AG09309 (cell line): ENCODE data around the gene NMBR.
"Not testable (repeated sequence)": the region's sequence is repeated elsewhere in the genome, so short reads cannot be mapped to it uniquely, and the experiment has no call there.

ENCODE experiments used
- DNase-seq: peaks from one replicate; pipeline ENCODE4 v3.0.0-alpha.2; 2010; ENCODE audit warnings: low read depth
- H3K4me3 ChIP-seq: 2 replicates; pipeline ENCODE4 v1.5.1; 2011; ENCODE audit warnings: mild to moderate bottlenecking, low read depth, low read length, moderate library complexity; ENCODE audit not compliant: control insufficient read depth
- TF ChIP-seq, protein P1 (sequence below): IDR thresholded peaks from 2 replicates; pipeline ENCODE4 v1.5.1; 2011; ENCODE audit warnings: mild to moderate bottlenecking, low read depth, low read length, inconsistent platforms; ENCODE audit not compliant: insufficient read depth, control insufficient read depth; ENCODE audit errors: missing control alignments

The NMBR gene

DNA sequence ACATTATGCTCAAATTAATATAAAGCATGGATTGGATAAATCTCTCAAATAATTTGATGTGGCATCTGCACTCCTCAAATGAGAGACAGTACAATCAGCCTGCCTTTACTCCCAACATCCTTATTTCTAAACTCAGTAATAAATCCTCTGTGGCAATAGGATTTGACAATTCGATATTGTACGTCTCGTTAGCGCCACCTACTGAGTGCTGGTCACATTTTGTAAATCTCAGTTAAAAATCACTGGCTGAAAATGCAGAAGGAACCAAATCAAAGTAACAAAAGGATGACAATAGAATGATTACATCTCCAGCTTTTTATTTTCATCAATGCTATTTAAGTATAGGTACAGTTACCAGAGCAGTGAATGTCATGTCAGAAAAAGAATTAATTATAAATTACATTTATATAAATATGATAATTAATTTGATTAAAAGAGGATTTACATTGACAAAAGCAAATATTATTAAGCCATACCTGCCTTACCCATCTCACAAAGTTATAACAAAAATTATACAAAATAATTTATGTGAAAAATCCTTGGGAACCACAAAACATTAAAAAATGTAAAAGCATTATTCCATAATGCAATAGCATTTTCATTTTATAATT, 34.4 kb downstream of the NMBR start:
- TF ChIP-seq, protein P1, sequence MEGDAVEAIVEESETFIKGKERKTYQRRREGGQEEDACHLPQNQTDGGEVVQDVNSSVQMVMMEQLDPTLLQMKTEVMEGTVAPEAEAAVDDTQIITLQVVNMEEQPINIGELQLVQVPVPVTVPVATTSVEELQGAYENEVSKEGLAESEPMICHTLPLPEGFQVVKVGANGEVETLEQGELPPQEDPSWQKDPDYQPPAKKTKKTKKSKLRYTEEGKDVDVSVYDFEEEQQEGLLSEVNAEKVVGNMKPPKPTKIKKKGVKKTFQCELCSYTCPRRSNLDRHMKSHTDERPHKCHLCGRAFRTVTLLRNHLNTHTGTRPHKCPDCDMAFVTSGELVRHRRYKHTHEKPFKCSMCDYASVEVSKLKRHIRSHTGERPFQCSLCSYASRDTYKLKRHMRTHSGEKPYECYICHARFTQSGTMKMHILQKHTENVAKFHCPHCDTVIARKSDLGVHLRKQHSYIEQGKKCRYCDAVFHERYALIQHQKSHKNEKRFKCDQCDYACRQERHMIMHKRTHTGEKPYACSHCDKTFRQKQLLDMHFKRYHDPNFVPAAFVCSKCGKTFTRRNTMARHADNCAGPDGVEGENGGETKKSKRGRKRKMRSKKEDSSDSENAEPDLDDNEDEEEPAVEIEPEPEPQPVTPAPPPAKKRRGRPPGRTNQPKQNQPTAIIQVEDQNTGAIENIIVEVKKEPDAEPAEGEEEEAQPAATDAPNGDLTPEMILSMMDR, result peak; percentile 70
- H3K4me3 ChIP-seq, result no peak overlapping the region
- DNase-seq, result peak; percentile 46

DNA sequence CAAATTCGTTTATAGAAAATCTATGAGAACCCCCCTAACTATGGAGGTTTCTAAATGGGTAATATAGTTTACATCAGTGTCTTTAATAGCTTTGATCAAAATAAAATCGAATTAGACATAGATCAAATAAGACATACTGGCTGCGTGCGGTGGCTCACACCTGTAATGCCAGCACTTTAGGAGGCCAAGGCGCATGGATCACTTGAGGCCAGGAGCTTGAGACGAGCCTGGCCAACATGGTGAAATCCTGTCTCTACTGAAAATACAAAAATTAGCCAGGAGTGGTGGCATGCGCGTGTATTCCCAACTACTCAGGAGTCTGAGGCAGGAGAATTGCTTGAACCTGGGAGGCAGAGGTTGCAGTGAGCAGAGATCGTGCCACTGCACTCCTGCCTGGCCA, 36.1 kb downstream of the NMBR start:
- not testable (repeated sequence) for DNase-seq

DNA sequence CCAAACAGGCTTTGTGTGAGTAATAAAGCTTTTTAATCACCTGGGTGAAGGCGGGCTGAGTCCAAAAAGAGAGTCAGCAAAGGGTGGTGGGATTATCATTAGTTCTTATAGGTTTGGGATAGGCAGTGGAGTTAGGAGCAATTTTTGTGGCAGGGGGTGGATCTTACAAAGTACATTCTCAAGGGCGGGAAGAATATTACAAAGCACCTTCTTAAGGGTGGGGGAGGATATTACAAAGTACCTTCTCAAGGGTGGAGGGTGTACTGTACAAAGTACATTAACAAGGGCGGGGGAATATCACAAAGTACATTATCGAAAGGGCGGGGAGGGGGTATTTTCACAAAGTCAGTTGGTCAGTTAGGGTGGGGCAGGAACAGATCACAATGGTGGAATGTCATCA, 42.1 kb downstream of the NMBR start:
- DNase-seq, H3K4me3 ChIP-seq: not testable (repeated sequence)

More for the DNA sequence above, 36.1 kb downstream of the NMBR start:
- not testable (repeated sequence) for H3K4me3 ChIP-seq

DNA sequence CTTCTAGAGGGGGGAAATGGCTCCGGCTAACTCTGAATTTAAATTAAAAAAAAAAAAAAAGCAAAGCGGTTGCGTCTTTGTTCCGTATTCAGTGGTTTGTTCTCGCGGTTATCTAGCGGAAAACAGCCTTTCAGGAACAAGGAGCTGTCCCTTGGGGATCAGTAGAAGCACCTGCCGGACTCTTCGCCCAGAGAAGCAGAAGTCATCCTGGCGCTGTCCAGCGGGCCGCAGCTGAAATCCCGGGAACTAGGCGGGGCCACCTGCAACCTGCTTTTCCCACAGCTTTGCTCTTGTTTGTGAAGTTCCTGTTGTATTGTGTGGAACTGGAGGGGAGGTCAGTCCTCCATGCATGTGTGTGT, 58.1 kb downstream of the NMBR start:
- TF ChIP-seq, protein P1, result no peak
- H3K4me3 ChIP-seq, result no peak overlapping the region
- DNase-seq, result no peak

DNA sequence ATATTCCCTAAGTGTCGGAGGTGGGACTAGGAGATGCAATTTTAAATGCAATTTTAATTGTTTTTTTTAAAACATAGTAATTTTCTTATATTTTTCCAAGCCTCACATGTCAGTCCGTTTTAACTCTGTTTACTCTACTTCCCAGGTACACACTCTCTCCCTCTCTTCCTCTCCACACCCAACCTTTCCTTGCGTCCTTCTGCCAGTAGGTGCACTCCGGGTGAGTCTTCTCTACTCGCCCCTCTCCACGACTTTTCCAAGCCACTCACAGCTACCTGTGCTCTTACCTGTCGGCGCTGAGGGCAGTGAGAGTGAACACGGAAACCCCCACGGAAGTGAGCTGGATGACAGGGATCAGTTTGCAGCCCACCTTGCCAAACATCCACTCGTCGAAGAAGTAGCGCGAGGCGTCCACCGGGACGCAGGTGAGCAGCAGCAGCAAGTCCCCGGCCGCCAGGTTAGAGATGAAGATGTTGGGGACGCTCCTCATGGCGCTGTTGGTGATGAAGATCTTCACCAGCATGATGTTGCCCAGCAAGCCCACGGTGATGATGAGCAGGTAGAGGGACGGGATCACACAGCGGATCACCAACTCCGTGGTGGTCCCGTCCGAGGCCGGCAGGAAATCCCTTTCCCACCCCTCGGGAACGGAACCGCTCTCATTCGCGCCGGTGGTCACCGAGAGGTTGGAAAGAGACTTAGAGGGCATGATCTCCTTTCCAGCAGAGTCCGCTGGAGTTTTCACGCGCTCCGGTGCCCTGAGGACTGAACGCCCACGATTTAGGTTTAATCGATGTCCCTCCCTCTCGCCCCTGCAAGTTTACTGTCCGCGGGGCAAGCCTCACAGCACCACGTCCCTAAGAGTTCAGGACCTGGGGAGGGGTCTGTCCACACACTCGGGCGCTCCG, 58.7 kb downstream of the NMBR start:
- H3K4me3 ChIP-seq, result no peak overlapping the region
- TF ChIP-seq, protein P1, result no peak
- DNase-seq, result no peak

DNA sequence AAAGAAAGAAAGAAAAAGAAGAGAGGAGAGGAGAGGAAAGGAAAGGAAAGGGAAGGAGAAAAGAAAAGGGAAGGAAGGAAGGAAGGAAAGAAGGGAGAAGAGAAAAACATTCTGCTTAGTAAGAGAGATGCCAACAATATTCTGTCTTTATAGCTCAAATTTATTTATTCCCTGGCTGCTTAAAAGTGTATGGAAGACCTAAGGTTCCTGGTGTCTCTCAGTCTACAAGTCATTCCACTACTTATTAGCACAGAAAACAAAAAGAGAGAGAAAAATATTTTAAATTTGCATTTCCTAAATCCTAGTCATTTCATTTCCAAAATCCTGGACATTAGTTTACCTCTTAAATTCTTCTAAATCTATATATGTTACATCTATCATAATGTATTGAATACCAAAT, 67.8 kb downstream of the NMBR start:
- TF ChIP-seq, protein P1, result no peak
- H3K4me3 ChIP-seq, result no peak overlapping the region
- DNase-seq, result no peak

DNA sequence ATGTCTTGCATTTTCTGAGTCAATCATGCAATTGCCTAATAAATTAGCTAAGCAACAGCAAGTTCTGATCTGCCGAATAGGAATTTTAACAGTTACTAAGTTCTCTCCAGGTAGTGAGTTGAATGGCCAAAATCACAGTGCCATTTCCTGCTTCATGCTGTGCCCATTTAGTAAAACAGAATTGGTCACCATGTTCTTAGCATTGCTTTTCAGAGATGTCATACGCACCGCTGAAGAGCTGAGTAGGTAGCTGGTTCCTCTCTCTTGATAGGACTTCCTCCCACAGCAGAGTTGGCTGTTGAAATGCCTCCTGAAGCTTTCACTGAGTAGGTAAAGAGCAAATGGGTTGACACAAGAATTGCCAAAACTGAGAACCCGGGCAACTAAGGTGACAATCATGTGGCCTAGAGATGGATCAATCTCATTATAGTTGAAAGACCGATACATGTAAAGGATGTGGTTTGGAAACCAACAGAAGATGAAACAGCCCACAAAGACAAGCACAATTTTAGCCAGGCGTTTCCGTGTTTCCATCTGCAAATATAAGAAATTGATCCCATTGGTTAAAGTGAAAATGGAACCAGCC, 71.3 kb downstream of the NMBR start:
- no peak overlapping the region for H3K4me3 ChIP-seq
- DNase-seq, result no peak
- TF ChIP-seq, protein P1, result no peak
